Astrocyte (in vitro differentiated cells and primary cell): Measurements from ENCODE around the gene KLHL22.

ENCODE experiments used
- CTCF ChIP-seq: IDR thresholded peaks from 2 replicates; pipeline ENCODE4 v1.5.1; 2011; ENCODE audit warnings: low read depth, mild to moderate bottlenecking, inconsistent platforms, low read length, moderate library complexity; ENCODE audit not compliant: insufficient read depth
- EZH2 ChIP-seq: IDR thresholded peaks from 2 replicates; pipeline ENCODE4 v1.6.1; 2012; ENCODE audit warnings: mild to moderate bottlenecking, low read length, inconsistent platforms; ENCODE audit not compliant: insufficient read depth

GRCh38 chr22:20507253-20508066 lies 11.9 kb upstream of the KLHL22 start, which contains the start of gene MED15:
- TF ChIP-seq CTCF (no peak), EZH2 (no peak)
